GM18520 (cell line): ENCODE measurements around the gene C20orf96.
"Not testable (repeated sequence)": the region's sequence is repeated elsewhere in the genome, so short reads cannot be mapped to it uniquely, and the experiment has no call there.

Experiments
- ATAC-seq: cut with Tn5 transposase; IDR thresholded peaks from one replicate; pipeline ENCODE4 v1.9.1; 2021; ENCODE audit not compliant: unreplicated experiment

C20orf96 gene

DNA sequence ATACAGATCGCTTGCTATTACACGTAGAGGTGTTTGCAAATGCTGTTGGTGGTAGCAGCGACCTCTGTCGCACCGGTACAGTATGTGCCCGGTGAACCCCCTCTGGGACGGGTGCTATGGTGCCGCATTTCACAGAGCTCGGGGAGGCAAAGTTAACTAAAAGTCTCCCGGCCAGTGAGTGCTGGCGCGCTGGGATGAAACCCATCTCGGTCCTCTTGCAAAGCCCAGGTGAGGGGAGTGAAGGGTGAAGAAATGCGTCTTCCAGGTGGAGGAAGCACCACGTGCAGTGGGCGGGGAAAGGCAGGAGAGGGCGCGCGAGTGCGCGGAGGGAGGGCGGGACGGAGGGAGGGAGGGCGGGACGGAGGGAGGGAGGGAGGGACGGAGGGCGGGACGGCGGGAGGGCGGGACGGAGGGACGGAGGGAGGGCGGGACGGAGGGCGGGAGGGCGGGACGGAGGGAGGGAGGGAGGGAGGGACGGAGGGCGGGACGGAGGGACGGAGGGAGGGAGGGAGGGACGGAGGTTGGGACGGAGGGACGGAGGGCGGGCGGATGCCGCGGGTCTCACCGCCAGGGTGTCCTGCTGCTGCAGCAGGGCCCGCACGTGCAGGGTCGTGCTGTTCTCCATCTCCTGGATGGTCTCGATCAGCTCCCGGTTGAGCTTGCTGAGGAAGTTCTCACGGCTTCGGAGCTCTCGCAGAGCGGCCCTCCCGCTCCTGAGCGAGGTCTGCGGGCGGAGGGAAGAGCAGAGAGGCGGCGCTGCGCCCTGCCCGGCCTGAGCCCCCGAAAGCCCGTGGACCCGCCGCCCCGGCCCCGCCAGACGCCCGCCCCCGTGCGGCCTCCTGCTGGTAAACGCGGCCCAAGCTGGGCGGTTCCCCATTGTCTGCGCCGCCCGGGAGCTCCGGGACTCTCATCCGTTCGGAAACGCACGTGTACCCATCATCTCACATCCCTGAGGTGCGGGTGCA is 11.7 kb downstream of the C20orf96 start:
- ATAC-seq = no peak

DNA sequence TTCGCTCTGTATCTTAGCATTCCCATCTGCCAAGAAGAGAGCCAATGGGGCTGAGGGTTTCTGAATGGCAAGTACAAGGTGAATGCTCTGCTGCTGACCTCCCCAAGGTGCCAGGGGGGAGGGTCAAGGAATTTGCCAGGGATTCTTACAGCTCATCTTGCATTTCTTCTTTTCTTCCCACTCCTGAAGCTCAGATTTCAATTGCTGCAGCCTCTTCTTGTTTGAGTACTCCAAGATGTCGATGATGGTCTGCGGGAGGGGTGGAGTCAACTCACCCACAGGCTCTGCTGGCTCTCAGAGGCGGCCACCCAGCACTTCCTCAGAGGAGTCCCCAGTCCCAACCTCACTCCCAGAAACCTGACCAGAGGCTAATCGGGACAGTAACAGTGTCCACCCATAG is 12.4 kb downstream of the C20orf96 start:
- ATAC-seq = no peak

- ATAC-seq = no peak
Observed at GRCh38 chr20:277496-277781, 13.1 kb downstream of the C20orf96 start.

DNA sequence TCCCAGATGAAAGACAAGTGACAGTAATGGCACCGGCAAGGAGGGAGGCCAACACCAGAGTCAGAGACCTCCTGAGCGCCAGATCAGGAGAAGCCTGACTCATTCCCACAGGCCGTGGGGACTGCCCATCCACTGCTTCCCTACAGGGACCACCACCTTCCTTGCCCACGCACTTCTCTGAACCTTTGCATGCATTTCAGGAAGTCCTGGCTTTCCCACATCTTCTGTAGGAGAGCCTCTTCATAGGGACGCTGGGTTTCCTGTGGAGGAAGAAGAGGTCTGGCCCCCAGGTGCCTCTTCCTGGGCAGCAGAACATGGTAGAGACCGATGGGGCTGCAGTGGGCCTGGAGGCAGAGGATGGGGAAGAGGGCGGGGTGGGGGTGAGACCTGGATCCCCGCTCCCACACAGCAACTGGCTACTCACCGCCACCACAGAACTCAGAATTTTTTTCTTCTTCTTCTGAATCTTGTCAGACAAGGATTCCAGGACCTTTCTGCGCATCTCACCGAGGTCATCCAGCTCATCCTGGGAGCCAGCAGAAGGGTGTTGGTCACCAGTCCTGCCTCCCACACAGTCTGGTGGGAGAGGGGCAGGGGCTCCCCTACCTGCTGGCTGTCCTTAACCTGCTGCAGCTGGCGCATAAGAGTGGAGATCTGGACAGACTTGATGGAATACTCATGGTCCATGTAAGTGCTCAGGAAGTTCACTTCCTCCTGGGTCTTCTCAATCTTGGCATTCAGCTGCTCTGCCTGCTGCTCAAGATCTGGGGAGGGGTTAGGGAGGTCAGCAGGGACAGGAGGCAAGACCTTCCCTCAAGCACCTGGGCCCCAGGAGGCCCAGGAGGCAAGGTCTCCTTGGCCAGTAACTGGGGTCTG is 13.7 kb downstream of the C20orf96 start:
- no peak for ATAC-seq

- no peak for ATAC-seq
Observed at GRCh38 chr20:275791-276190, 14.8 kb downstream of the C20orf96 start.

DNA sequence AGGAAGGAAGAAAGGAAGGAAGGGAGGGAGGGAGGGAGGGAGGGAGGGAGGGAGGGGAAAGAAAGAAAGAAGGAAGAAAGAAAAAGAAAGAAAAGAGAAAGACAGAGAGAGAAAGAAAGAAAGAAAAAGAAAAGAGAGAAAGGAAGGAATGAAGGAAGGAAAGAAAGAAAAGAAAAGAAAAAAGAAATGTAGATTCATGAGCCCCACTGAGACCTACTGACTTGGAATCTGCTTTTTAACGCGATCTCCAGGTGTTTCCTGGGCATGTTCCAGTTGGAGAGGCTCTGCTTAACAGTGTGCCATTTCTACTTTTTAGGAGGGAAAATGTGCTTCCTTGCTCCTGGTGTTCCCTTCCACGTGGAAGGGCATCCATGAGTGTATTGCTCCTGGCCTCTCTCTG is 16.7 kb downstream of the C20orf96 start:
- no peak for ATAC-seq

GRCh38 chr20:272718-273117 is 17.8 kb downstream of the C20orf96 start:
- ATAC-seq = no peak

GRCh38 chr20:271528-271927 is 19.0 kb downstream of the C20orf96 start:
- no peak for ATAC-seq

- no peak for ATAC-seq
Observed at GRCh38 chr20:271069-271468, 19.5 kb downstream of the C20orf96 start.

- no peak for ATAC-seq
Observed at GRCh38 chr20:270517-270916, 20.0 kb downstream of the C20orf96 start.

- peak; percentile 87 for ATAC-seq
Observed at GRCh38 chr20:266596-267562, 23.7 kb downstream of the C20orf96 start.

DNA sequence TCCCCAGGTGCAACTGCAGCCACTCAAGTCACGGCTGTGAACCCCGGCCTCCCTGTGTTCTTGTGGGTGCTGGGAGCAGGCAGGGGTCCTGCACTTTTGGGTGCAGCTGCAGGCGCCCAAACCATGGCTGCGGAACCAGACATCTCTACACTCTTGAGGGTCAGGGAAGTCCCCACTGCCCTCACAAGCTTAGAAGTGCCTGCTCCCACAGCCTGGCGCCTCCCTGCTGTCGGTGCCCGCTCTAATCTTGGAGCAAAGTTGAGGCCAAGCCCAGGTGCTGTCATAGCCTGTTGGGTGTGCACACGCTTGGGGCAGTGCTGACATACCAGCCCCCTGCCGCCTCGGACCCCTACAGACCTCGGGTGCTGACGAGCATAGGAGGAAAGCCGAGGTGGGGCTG is 26.8 kb downstream of the C20orf96 start:
- ATAC-seq = no peak

DNA sequence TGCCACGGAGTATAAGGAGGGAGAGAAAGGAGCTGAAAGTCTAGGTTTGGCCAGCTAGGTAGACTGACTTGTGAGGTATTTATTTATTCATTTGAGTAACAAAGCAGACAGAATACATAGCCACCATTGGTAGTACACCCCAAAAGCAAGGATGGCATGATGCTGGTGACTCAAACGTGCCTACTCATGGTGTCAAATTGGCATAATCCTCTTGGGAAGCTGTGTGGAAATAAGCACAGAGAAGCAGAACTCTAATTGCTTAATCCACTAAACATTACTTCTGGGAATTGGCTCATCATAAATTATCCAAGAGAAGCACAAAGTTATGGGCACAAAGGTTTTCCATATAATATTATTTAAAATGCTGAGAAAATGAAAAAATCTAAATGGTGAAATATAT is 30.6 kb downstream of the C20orf96 start:
- no peak for ATAC-seq

GRCh38 chr20:258963-259362 is 31.6 kb downstream of the C20orf96 start:
- no peak for ATAC-seq

- ATAC-seq = no peak
Observed at GRCh38 chr20:258269-258858, 32.2 kb downstream of the C20orf96 start.

DNA sequence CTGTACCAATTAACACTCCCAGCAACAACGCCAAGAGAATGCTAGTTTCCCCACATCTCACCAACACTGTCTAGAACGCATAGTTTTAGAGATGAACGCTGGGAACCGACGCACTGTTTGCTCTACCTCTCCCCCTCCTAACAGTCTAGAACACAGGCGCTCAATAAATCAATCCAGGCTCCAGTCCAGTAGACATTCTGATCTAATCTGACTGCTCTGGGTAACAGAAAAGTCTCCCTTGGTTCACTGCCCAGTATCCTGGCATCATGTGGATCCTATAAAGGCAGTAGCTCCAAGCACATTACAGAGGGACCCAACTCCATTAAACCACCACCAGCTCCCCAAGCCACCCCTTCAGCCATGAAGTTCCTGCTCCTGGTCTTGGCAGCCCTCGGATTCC is 33.1 kb downstream of the C20orf96 start, which contains the start of gene DEFB132:
DEFB132 (plus strand) TSS at position 306 of the 400 bp plus-strand sequence; CDS start at position 361, 55 bp downstream.
- no peak for ATAC-seq

GRCh38 chr20:253447-253846 is 37.1 kb downstream of the C20orf96 start:
- ATAC-seq = not testable (repeated sequence)

- ATAC-seq = no peak
Observed at GRCh38 chr20:252801-253200, 37.7 kb downstream of the C20orf96 start.

DNA sequence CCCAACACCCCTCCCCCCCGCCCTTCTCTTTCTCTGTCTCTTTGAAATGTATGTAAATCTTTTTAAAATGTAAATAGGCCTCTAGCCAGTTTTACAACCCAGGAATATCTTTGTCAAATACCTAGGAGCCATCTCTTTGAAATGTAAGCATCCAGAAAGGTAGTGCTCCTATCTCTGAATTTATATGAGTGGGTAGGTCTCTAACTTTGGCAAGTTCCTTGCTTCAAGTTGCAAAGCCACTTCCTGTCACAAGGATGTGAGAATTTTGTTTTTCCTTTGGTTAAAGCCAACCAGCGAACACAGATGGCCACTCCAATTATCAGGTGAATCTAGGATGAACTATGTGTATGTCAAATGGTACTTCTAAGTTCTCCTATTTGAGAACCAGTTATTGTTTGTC is 39.2 kb downstream of the C20orf96 start:
- no peak for ATAC-seq

DNA sequence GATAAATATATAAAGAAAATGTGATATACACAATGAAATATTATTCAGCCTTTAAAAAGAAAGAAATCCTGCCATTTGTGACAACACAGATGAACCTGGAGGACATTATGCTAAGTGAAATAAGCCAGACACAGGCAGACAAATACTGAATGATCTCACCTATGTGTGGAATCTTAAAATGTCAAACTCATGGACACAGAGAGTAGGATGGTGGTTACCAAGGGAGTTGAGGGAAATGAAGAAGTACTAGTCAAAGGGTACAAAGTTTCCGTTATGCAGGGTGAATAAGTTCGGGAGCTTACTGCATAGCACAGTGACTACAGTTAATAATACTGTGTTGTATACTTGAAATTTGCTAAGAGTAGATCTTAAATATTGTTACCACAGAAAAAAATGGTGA is 47.6 kb downstream of the C20orf96 start:
- ATAC-seq = no peak
